Smooth muscle cell (in vitro differentiated cells): ENCODE results near the gene SOX2. TPM values are rescaled to one million over a fixed set of nuclear protein-coding genes. Genes with fewer than 3 reads are reported as not detected.
"Not testable (repeated sequence)": the region's sequence is repeated elsewhere in the genome, so short reads cannot be mapped to it uniquely, and the experiment has no call there.

ENCODE experiments used
- DNase-seq: peaks from one replicate; lab custom pipeline; 2025; ENCODE audit not compliant: unreplicated experiment; lab: John Stamatoyannopoulos, UW
- H2AFZ ChIP-seq: fragments of 200-600 bp; sonication (generic); 2 replicates; pipeline ENCODE4 v1.6.0; 2016; ENCODE audit warnings: antibody characterized with exemption, low read depth, mild to moderate bottlenecking
- H3F3A ChIP-seq: fragments of 200-600 bp; sonication (generic); 2 replicates; pipeline ENCODE4 v1.6.0; 2017; ENCODE audit warnings: antibody characterized with exemption, low read depth
- H3K27ac ChIP-seq: fragments of 200-600 bp; sonication (generic); 2 replicates; pipeline ENCODE4 v1.5.1; 2016; ENCODE audit warnings: low read depth, mild to moderate bottlenecking
- H3K27me3 ChIP-seq: fragments of 200-600 bp; sonication (generic); 2 replicates; pipeline ENCODE4 v1.6.1; 2016; ENCODE audit warnings: low read depth, mild to moderate bottlenecking
- H3K36me3 ChIP-seq: fragments of 200-600 bp; sonication (generic); 2 replicates; pipeline ENCODE4 v1.5.1; 2016; ENCODE audit warnings: low read depth
- H3K4me1 ChIP-seq: fragments of 200-600 bp; sonication (generic); 2 replicates; pipeline ENCODE4 v1.5.1; 2016; ENCODE audit warnings: low read depth
- H3K4me2 ChIP-seq: fragments of 200-600 bp; sonication (generic); 2 replicates; pipeline ENCODE4 v1.6.0; 2016; ENCODE audit warnings: mild to moderate bottlenecking
- H3K4me3 ChIP-seq: fragments of 200-600 bp; sonication (generic); 2 replicates; pipeline ENCODE4 v1.5.1; 2016; ENCODE audit warnings: mild to moderate bottlenecking
- H3K79me2 ChIP-seq: fragments of 200-600 bp; sonication (generic); 2 replicates; pipeline ENCODE4 v1.6.0; 2016; ENCODE audit warnings: low read depth, mild to moderate bottlenecking
- H3K9ac ChIP-seq: fragments of 200-600 bp; sonication (generic); 2 replicates; pipeline ENCODE4 v1.6.0; 2016; ENCODE audit warnings: low read depth
- H3K9me3 ChIP-seq: fragments of 200-600 bp; sonication (generic); replicated peaks from 2 replicates; pipeline ENCODE4 v1.5.1; 2016; ENCODE audit warnings: low read depth
- H4K20me1 ChIP-seq: fragments of 200-600 bp; sonication (generic); 2 replicates; pipeline ENCODE4 v1.6.0; 2016; ENCODE audit warnings: low read depth
- WGBS: methylation state at CpG from one replicate; pipeline ENCODE4 v1.1.7; 2016; ENCODE audit warnings: low lambda C conversion rate; 5-methylcytosine and 5-hydroxymethylcytosine counted together
- polyA plus RNA-seq: library from polyadenylated mRNA; unstranded; fragments of >200 nt; fragmentation: Nextera tagmentation; extraction: Ambion mirVana; gene quantifications from 2 replicates; pipeline ENCODE4 v1.2.1, GENCODE V29; 2016
- total RNA-seq: library from RNA; depleted of rRNA; stranded (reverse); fragments of >200 nt; gene quantifications from 2 replicates; pipeline ENCODE4 v1.2.3, GENCODE V29; 2014
- TF ChIP-seq, protein P1 (sequence below): fragments of 200-600 bp; sonication (generic); IDR thresholded peaks from 2 replicates; pipeline ENCODE4 v1.5.1; 2017; ENCODE audit warnings: borderline replicate concordance, mild to moderate bottlenecking, antibody characterized with exemption; ENCODE audit not compliant: insufficient read depth, poor library complexity, severe bottlenecking

The SOX2 gene
- total and polyA plus RNA-seq, 2 experiments from 2014 or later = not detected

DNA sequence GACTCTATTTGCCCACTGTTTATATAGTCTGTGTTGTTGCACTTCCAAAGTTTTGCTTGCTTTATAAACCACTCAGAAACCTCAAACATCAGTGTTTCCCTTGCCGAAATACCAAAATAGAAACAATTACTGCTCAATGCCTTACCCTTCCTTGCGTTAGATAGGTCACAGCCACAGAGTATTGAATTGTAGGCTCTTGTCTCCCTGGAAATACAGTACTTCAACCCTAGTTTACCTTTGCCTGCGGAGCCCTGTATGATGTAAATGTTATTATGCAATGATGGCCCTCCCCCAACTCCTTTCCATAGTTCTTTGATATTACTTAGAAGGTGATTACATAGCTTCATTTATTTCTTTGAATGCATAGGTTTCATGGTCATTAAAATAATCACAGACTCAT, 44.2 kb downstream of the SOX2 start:
- TF ChIP-seq, protein P1, sequence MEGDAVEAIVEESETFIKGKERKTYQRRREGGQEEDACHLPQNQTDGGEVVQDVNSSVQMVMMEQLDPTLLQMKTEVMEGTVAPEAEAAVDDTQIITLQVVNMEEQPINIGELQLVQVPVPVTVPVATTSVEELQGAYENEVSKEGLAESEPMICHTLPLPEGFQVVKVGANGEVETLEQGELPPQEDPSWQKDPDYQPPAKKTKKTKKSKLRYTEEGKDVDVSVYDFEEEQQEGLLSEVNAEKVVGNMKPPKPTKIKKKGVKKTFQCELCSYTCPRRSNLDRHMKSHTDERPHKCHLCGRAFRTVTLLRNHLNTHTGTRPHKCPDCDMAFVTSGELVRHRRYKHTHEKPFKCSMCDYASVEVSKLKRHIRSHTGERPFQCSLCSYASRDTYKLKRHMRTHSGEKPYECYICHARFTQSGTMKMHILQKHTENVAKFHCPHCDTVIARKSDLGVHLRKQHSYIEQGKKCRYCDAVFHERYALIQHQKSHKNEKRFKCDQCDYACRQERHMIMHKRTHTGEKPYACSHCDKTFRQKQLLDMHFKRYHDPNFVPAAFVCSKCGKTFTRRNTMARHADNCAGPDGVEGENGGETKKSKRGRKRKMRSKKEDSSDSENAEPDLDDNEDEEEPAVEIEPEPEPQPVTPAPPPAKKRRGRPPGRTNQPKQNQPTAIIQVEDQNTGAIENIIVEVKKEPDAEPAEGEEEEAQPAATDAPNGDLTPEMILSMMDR = no peak
- 7% methylated on average over 3 of the region's 3 CpGs for WGBS
- H3K9me3 ChIP-seq = no peaks in the 10 kb centered on the region
- no peak for DNase-seq
- H3K4me3 ChIP-seq = no peak overlapping the region
- H4K20me1 ChIP-seq = no peaks in the 10 kb centered on the region
- peaks cover 57% of the 10 kb centered on the region for H3K4me1 ChIP-seq
- no peaks in the 10 kb centered on the region for H3K36me3 ChIP-seq
- no peak overlapping the region for H2AFZ ChIP-seq
- H3F3A ChIP-seq = no peaks in the 10 kb centered on the region
- no peak overlapping the region for H3K9ac ChIP-seq
- no peak overlapping the region for H3K27ac ChIP-seq
- peaks cover 56% of the 10 kb centered on the region for H3K27me3 ChIP-seq
- H3K4me2 ChIP-seq = no peak overlapping the region
- no peaks in the 10 kb centered on the region for H3K79me2 ChIP-seq

DNA sequence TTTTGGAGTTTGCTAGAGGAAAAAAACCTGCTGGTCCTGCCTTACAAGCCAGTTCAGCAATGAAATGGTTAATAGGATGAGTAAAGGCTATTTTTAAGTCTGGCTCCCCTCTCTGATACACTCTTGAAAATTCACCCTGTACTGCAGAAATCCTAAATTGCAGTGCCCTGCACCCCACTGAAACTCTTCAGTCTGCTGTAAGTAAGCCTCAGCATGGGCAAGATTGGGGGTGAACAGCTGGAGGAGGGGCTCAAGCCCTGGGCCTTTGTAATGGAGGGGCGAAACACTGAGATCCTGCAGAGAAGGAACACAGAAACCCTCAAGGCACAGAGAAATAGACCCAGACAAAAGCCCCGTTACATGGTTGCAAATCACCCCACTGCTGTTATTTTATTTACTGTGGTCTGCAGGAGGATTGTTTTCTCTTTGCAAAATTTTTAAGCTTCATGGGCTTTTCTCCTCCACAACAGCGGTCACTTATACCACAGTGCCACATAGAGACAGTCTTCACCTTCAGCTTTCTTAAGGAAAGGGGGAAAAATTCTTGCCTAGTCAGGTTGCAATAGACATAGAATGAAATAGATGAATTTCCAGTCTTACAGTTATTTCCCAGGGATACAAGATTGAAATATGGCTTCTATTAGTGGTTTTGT, 45.0 kb downstream of the SOX2 start:
- TF ChIP-seq, protein P1 = no peak
- no peak for DNase-seq
- Histone ChIP-seq H3F3A (no peaks in the 10 kb centered on the region), H3K4me2 (no peak overlapping the region), H3K9ac (no peak overlapping the region), H3K27ac (no peak overlapping the region), H4K20me1 (no peaks in the 10 kb centered on the region), H3K9me3 (no peaks in the 10 kb centered on the region), H2AFZ (no peak overlapping the region), H3K27me3 (peaks cover 56% of the 10 kb centered on the region), H3K79me2 (no peaks in the 10 kb centered on the region), H3K36me3 (no peaks in the 10 kb centered on the region), H3K4me3 (no peak overlapping the region), H3K4me1 (peaks cover 57% of the 10 kb centered on the region)
- 23% methylated on average over 3 of the region's 3 CpGs for WGBS

DNA sequence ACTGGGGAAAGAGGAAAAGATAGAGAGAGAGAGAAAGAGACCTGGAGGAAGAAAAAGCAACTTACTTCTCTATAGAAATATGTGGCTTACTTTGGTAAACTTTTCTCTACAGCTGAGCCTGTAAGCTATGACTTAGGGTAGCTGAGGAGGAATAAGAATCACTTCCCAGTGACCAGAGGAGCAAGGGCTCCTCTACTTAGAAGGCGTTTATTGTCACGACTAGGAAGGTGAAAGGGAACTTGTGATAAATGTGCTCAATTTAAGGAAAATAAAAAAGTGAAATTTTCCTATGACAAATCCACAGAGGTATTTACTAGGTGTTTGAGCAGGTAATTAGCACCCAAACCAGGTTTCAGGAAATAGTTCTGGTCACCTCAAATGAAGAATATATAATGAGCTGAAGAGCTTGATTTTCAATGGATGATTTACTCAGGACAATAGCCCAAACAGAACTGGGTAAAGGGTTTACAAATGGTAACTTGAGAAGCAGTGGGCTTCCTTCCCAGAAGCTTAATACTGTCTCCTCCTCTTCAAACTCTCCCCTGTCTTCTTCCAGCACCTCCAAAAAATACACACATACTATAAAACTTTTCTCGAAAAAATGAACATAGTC, 46.1 kb downstream of the SOX2 start:
- Histone ChIP-seq H3F3A (no peaks in the 10 kb centered on the region), H3K36me3 (no peaks in the 10 kb centered on the region), H3K9ac (no peak overlapping the region), H3K4me3 (no peak overlapping the region), H4K20me1 (no peaks in the 10 kb centered on the region), H2AFZ (no peak overlapping the region), H3K4me1 (peaks cover 49% of the 10 kb centered on the region), H3K27ac (no peak overlapping the region), H3K27me3 (peaks cover 53% of the 10 kb centered on the region), H3K4me2 (no peak overlapping the region), H3K79me2 (no peaks in the 10 kb centered on the region), H3K9me3 (no peaks in the 10 kb centered on the region)
- no peak for DNase-seq
- WGBS = 36% methylated on average over 3 of the region's 3 CpGs
- TF ChIP-seq, protein P1 = no peak

- Histone ChIP-seq H4K20me1 (no peaks in the 10 kb centered on the region), H3K27ac (no peak overlapping the region), H3K4me2 (no peak overlapping the region), H3K79me2 (no peaks in the 10 kb centered on the region), H3K9me3 (no peaks in the 10 kb centered on the region), H3K4me3 (no peak overlapping the region), H3K9ac (no peak overlapping the region), H3K27me3 (peaks cover 13% of the 10 kb centered on the region), H3F3A (no peaks in the 10 kb centered on the region), H2AFZ (no peak overlapping the region), H3K4me1 (peaks cover 14% of the 10 kb centered on the region), H3K36me3 (no peaks in the 10 kb centered on the region)
- no peak for DNase-seq
- TF ChIP-seq, protein P1 = no peak
- 83% methylated on average over 6 of the region's 6 CpGs for WGBS
Measured at GRCh38 chr3:181761906-181762305, 50.2 kb downstream of the SOX2 start.

- H4K20me1 ChIP-seq, H3K9ac ChIP-seq, H2AFZ ChIP-seq, DNase-seq, H3K4me1 ChIP-seq, H3K4me2 ChIP-seq, H3F3A ChIP-seq, H3K27me3 ChIP-seq, H3K27ac ChIP-seq, H3K9me3 ChIP-seq, H3K4me3 ChIP-seq, H3K36me3 ChIP-seq, H3K79me2 ChIP-seq: not testable (repeated sequence)
- 98% methylated on average over 5 of the region's 5 CpGs for WGBS
Measured at GRCh38 chr3:181764033-181764432, 52.3 kb downstream of the SOX2 start.
